ENCODE results near the gene ELMO1. TPM values are rescaled to one million over a fixed set of nuclear protein-coding genes. Genes with fewer than 3 reads are reported as not detected.
A peak's percentile ranks its signal among the peaks of the same experiment; 100 is the strongest.

The ELMO1 gene
- total RNA-seq, 1 donor from 2014 or later: 132 TPM

GRCh38 chr7:37440738-37441385, 7.8 kb downstream of the ELMO1 start:
- no peaks in the 10 kb centered on the region for H3K9me3 Mint-ChIP-seq
- H3K4me3 Mint-ChIP-seq: peak overlapping the region; percentile 59
- ChIA-PET POLR2A (interaction anchor here (1.0 kb wide), 1 partner anchor 98 kb away, joined by 4 read pairs; no protein-coding TSS in a partner anchor), CTCF (interaction anchor here (0.6 kb wide), 1 partner anchor 18 kb away, joined by 3 read pairs; no protein-coding TSS in a partner anchor)
- DNase-seq (no peak), ATAC-seq (ENCODE audit: low read depth) (peak; percentile 76)
- TF ChIP-seq, protein P1, sequence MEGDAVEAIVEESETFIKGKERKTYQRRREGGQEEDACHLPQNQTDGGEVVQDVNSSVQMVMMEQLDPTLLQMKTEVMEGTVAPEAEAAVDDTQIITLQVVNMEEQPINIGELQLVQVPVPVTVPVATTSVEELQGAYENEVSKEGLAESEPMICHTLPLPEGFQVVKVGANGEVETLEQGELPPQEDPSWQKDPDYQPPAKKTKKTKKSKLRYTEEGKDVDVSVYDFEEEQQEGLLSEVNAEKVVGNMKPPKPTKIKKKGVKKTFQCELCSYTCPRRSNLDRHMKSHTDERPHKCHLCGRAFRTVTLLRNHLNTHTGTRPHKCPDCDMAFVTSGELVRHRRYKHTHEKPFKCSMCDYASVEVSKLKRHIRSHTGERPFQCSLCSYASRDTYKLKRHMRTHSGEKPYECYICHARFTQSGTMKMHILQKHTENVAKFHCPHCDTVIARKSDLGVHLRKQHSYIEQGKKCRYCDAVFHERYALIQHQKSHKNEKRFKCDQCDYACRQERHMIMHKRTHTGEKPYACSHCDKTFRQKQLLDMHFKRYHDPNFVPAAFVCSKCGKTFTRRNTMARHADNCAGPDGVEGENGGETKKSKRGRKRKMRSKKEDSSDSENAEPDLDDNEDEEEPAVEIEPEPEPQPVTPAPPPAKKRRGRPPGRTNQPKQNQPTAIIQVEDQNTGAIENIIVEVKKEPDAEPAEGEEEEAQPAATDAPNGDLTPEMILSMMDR (IDR thresholded peaks at IDR 0.05): no peak
- intact Hi-C loops (cut with micrococcal nuclease): loop anchor here (10.0 kb wide), 1 partner anchor 1746 kb away; the partner anchor contains the start of gene HERPUD2
- H3K27me3 Mint-ChIP-seq: no peaks in the 10 kb centered on the region
- H3K36me3 Mint-ChIP-seq (ENCODE audit: low read depth): peaks cover 14% of the 10 kb centered on the region
- H3K27ac Mint-ChIP-seq: peak overlapping the region; percentile 73
- H3K4me1 Mint-ChIP-seq: peaks cover 54% of the 10 kb centered on the region

GRCh38 chr7:37439653-37440026, 9.0 kb downstream of the ELMO1 start:
- Mint-ChIP-seq H3K9me3 (no peaks in the 10 kb centered on the region), H3K36me3 (ENCODE audit: low read depth) (peaks cover 9% of the 10 kb centered on the region), H3K27me3 (no peaks in the 10 kb centered on the region), H3K27ac (no peak overlapping the region), H3K4me1 (peaks cover 55% of the 10 kb centered on the region), H3K4me3 (no peak overlapping the region)
- TF ChIP-seq, protein P1 (IDR thresholded peaks at IDR 0.05): no peak
- intact Hi-C loops (cut with micrococcal nuclease): loop anchor here (10.0 kb wide), 1 partner anchor 1745 kb away; the partner anchor contains the start of gene HERPUD2
- no peak for ATAC-seq (ENCODE audit: low read depth)
- ChIA-PET POLR2A (no interaction called here), CTCF (no interaction called here)
- DNase-seq: no peak

DNA sequence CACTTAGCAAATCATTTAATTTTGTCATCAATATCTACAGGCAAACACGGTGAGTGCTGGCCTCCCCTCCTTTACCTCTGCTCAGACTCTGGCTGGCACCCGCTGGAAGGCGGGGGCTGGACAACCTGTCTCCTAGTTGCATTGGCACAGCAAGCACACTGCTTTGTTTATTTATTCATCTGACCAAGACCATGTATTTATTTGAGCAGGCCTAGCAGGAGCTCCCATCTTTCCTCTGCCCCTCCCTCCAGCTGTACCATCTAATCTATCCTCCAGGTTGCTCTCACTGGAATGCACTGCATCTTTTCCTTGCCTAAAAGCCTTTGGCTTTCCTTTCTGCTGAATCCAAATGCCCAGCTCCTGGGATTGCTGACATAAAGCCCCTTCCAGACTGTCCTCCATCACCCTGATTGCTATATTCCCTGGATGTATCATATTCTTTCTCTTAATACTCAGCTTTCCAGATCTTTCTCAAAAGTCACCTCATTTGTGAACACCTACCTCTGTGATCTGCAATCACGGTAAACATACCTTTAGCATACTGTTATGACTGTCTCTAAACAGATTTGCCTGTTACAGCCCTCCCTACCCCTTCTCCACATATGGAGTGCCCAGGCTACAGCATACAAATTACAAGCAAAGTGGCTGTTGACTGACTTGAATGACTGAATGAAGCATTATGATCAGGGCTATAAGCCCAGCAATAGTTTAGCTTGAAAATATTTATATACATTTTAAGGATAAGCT, 9.6 kb downstream of the ELMO1 start:
- Mint-ChIP-seq H3K27ac (no peak overlapping the region), H3K36me3 (ENCODE audit: low read depth) (peaks cover 6% of the 10 kb centered on the region), H3K4me1 (peaks cover 56% of the 10 kb centered on the region), H3K4me3 (no peak overlapping the region), H3K9me3 (no peaks in the 10 kb centered on the region), H3K27me3 (no peaks in the 10 kb centered on the region)
- intact Hi-C loops (cut with micrococcal nuclease): no loop called here
- no peak for DNase-seq
- TF ChIP-seq, protein P1 (IDR thresholded peaks at IDR 0.05): no peak
- no peak for ATAC-seq (ENCODE audit: low read depth)
- CTCF ChIA-PET: no interaction called here
- POLR2A ChIA-PET: no interaction called here

- TF ChIP-seq, protein P1 (IDR thresholded peaks at IDR 0.05): no peak
- Mint-ChIP-seq H3K4me1 (peaks cover 52% of the 10 kb centered on the region), H3K36me3 (ENCODE audit: low read depth) (peaks cover 8% of the 10 kb centered on the region), H3K27ac (no peak overlapping the region), H3K27me3 (no peaks in the 10 kb centered on the region), H3K9me3 (no peaks in the 10 kb centered on the region), H3K4me3 (no peak overlapping the region)
- intact Hi-C loops (cut with micrococcal nuclease): no loop called here
- ATAC-seq (ENCODE audit: low read depth) (no peak), DNase-seq (no peak)
- ChIA-PET POLR2A (interaction anchor here (0.6 to 0.7 kb wide), 2 partner anchors 15 to 69 kb away, joined by 3 read pairs; no protein-coding TSS in a partner anchor), CTCF (no interaction called here)
These were observed 13.4 kb downstream of the ELMO1 start for GRCh38 chr7:37435156-37435855.

DNA sequence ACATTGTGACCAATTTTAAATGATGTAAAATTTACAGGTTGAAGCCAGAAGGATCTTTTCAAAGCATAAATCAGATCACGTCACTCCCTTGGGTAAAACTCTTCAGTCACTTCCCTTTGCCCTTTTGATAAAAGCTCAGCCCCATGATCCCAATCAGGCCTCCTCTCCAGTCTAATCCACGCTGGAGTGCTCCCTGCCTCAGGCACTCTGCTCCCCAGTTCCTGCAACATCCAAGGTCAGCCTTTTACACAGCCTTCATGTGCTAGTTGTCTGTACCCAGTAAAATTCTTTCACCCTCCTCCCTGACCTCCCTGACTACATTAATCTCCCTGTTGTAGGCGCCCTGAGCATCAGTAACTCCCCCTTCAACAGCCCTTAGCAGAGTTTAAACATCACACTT, 14.1 kb downstream of the ELMO1 start:
- no peaks in the 10 kb centered on the region for H3K27me3 Mint-ChIP-seq
- CTCF ChIA-PET: no interaction called here

More for the DNA sequence above, 14.1 kb downstream of the ELMO1 start:
- H3K4me3 Mint-ChIP-seq: no peak overlapping the region
- intact Hi-C loops (cut with micrococcal nuclease): no loop called here
- no peak for ATAC-seq (ENCODE audit: low read depth)
- H3K36me3 Mint-ChIP-seq (ENCODE audit: low read depth): peaks cover 8% of the 10 kb centered on the region
- no peaks in the 10 kb centered on the region for H3K9me3 Mint-ChIP-seq
- H3K4me1 Mint-ChIP-seq: peaks cover 56% of the 10 kb centered on the region
- H3K27ac Mint-ChIP-seq: no peak overlapping the region
- TF ChIP-seq, protein P1 (IDR thresholded peaks at IDR 0.05): no peak
- DNase-seq: no peak
- POLR2A ChIA-PET: interaction anchor here (0.6 kb wide), 1 partner anchor 70 kb away, joined by 3 read pairs; no protein-coding TSS in a partner anchor

Measured in activated B cell treated with CpG ODN at 0.5 μM for 24 hours (primary cell).